Measurements from ENCODE around the gene LTO1. TPM values are rescaled to one million over a fixed set of nuclear protein-coding genes. Genes with fewer than 3 reads are reported as not detected.

Gene LTO1
- total RNA-seq, 3 donors from 2014 or later = 22.2 to 24.5 (median 22.8) TPM

DNA sequence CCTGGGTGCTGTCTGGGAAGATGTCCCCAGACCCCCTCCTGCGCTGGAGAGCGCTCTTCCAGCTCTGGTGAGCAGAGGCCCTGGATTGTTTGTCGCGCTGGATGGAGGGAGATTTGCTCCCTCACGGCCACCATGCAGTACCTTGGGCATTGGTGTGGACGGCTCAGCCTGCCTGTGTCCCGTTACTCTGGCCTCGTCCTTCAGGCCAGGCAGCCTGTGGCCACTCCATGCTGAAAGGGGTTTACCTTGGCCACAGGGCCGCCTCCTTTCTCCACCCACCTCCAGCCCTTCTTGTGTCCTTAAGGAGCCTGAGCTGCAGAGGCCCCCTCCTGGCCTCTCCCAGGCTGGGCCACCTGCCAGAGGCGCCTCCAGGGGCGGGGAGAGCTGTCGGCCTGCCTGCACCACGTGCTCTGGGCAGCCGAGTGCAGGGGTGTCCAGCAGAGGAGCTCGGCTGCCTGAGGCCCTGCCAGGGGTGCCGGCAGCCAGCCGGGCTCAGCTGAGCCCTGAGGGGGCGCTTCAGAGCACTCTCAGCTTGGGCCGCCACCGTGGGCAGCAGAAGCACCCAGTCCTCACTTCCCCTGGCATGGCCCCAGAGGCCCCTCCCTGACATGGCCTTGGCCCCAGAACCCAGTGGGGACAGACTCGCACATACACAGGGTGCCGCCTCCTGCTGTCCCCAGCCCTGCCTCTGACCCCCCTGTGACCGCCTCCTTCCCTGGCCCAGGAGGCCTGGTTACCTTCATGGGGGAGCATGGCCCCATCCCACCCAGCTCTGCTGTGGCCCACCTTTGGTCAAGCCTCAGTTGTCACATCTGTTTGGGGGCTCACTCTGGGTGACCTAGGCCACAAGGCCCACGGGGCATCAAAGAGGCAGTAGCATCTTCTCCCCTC lies 30.8 kb downstream of the LTO1 start:
- no peak for ATAC-seq
- peaks cover 1% of the 10 kb centered on the region for H3K36me3 Mint-ChIP-seq (ENCODE audit: insufficient read depth)
- peaks cover 16% of the 10 kb centered on the region for H3K27me3 Mint-ChIP-seq (ENCODE audit: low read depth)
- no peaks in the 10 kb centered on the region for H3K9me3 Mint-ChIP-seq
- no peak for DNase-seq
- peak overlapping the region; percentile 50 for H3K4me3 Mint-ChIP-seq
- H3K4me1 Mint-ChIP-seq (ENCODE audit: low read depth) = peaks cover 17% of the 10 kb centered on the region

DNA sequence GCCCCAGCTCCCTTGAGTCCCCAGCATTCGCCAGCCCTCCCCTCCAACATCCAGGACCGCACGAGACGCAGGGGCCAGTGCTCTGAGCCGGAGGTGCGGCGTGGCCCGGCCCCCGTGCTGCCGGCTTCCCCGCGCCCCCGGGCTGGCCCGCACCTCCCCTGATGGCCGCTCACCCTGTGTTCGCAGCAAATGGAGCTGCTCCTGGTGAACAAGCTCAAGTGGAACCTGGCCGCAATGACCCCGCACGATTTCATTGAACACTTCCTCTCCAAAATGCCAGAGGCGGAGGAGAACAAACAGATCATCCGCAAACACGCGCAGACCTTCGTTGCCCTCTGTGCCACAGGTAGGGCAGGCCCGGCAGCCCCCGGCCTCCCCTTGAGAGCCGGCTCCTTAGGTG lies 31.5 kb downstream of the LTO1 start:
- DNase-seq (no peak), ATAC-seq (no peak)
- H3K4me1 Mint-ChIP-seq (ENCODE audit: low read depth) = peaks cover 18% of the 10 kb centered on the region
- peak overlapping the region; percentile 66 for H3K4me3 Mint-ChIP-seq
- peaks cover 18% of the 10 kb centered on the region for H3K27me3 Mint-ChIP-seq (ENCODE audit: low read depth)
- H3K36me3 Mint-ChIP-seq (ENCODE audit: insufficient read depth) = no peaks in the 10 kb centered on the region
- H3K9me3 Mint-ChIP-seq = no peaks in the 10 kb centered on the region

DNA sequence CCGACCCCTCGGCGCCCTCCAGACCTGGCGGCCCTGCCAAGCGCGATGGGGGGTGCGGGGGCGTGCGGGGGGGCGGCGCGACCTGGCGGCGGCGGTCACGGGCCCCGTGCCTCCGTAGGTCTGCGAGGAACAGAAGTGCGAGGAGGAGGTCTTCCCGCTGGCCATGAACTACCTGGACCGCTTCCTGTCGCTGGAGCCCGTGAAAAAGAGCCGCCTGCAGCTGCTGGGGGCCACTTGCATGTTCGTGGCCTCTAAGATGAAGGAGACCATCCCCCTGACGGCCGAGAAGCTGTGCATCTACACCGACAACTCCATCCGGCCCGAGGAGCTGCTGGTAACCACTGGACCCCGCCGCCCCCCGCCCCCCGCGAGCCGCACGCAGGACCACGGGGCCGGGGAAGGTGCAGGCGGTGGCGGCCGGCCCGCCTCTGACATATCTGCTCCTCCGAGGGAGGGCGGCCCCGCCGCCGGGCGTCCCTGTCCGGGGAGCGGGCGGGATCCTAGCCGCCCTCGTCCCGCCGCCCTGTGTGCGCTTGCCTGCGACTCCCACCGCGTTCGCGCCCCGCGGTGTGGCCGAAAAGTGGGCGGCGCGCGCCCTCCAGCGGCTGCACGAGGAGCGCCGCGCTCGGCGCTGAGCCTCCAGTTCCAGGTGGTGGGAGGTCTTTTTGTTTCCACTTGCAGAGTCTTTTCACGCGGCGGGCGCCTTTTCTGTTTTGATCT lies 32.1 kb downstream of the LTO1 start:
- Mint-ChIP-seq H3K4me3 (peak overlapping the region; percentile 79), H3K9me3 (no peaks in the 10 kb centered on the region), H3K27me3 (ENCODE audit: low read depth) (peaks cover 22% of the 10 kb centered on the region), H3K4me1 (ENCODE audit: low read depth) (peaks cover 22% of the 10 kb centered on the region), H3K36me3 (ENCODE audit: insufficient read depth) (no peaks in the 10 kb centered on the region)
- DNase-seq (peak; percentile 78), ATAC-seq (peak; percentile 85)

DNA sequence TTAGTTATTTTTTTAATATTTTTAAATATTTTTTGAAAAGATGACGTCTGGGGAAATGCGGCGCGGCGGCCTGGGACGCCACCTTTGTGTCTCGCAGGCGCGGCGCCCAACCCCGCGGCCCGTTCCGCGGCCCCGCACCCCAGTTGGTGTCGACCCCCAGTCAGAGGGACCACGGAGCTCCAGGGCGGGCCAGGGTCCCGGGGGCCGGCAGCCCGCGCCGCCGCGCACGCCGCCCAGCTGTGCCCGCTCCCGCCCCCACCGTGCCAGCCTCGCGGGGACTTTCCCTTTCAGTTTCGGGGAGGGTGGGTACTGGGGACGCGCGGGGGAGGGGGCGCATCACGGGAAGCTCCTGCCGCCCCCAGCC lies 32.6 kb downstream of the LTO1 start:
- Mint-ChIP-seq H3K4me3 (no peak overlapping the region), H3K36me3 (ENCODE audit: insufficient read depth) (no peaks in the 10 kb centered on the region), H3K9me3 (no peaks in the 10 kb centered on the region), H3K27me3 (ENCODE audit: low read depth) (peaks cover 27% of the 10 kb centered on the region), H3K4me1 (ENCODE audit: low read depth) (peaks cover 26% of the 10 kb centered on the region)
- peak; percentile 37 to 43 for ATAC-seq
- peak; percentile 61 for DNase-seq

DNA sequence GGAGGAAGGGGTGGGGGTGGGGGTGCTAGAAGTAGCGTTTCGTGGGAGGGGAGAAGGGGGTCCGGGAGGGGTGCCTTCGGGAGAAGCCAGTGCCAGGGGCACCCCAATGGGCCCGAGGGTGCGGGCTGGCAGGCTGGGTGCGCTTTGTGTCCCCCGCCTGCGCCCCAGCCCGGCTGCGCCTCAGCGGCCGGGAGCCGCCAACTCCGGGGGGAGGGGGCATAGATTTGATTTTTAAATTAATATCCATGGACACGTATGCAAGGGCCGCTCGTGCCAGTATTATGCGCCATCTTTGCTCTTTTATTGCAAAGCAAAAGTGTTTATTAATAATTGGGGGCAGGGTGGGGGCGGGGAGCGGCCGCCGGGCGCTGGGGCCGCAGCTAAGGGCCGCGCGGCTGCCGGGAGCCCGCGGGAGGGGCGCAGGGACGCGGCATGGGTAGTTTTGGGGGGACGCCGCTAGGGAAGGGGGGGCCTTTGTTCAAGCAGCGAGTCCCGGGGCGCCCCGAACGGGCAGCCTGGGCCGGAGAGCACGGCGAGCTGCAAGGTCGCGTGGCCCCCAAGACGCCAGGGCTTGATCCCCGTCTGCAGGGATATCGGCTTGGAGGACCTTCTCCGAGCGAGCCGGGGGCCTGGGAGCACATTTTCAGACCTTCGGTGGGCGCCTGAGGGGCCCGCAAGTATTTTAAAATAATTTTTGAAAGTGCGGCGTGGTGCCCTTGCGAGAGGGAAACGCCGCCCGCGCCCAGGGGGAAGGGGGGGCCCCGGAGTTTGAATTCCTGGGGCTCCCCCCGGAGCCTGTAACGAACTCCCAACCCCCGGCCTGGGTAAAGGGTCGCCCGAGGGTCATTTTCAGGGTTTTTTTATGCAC lies 33.2 kb downstream of the LTO1 start:
- no peak for ATAC-seq
- H3K9me3 Mint-ChIP-seq = no peaks in the 10 kb centered on the region

DNA sequence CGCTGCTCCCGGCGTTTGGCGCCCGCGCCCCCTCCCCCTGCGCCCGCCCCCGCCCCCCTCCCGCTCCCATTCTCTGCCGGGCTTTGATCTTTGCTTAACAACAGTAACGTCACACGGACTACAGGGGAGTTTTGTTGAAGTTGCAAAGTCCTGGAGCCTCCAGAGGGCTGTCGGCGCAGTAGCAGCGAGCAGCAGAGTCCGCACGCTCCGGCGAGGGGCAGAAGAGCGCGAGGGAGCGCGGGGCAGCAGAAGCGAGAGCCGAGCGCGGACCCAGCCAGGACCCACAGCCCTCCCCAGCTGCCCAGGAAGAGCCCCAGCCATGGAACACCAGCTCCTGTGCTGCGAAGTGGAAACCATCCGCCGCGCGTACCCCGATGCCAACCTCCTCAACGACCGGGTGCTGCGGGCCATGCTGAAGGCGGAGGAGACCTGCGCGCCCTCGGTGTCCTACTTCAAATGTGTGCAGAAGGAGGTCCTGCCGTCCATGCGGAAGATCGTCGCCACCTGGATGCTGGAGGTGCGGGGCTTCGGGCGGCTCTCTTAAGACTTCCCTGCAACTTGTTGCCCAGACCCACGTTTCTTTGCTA lies 34.1 kb downstream of the LTO1 start, which contains the start of gene CCND1:
CCND1 (plus strand) TSS at position 162 of the 587 bp plus-strand sequence; CDS start at position 320, 158 bp downstream.
- no peaks in the 10 kb centered on the region for H3K36me3 Mint-ChIP-seq (ENCODE audit: insufficient read depth)
- ATAC-seq = peak; percentile 46 to 48
- peaks cover 37% of the 10 kb centered on the region for H3K27me3 Mint-ChIP-seq (ENCODE audit: low read depth)

More for the DNA sequence above, 33.2 kb downstream of the LTO1 start:
- peak overlapping the region; percentile 77 for H3K4me3 Mint-ChIP-seq
- no peaks in the 10 kb centered on the region for H3K36me3 Mint-ChIP-seq (ENCODE audit: insufficient read depth)
- H3K27me3 Mint-ChIP-seq (ENCODE audit: low read depth) = peaks cover 30% of the 10 kb centered on the region
- peaks cover 29% of the 10 kb centered on the region for H3K4me1 Mint-ChIP-seq (ENCODE audit: low read depth)
- no peak for DNase-seq

DNA sequence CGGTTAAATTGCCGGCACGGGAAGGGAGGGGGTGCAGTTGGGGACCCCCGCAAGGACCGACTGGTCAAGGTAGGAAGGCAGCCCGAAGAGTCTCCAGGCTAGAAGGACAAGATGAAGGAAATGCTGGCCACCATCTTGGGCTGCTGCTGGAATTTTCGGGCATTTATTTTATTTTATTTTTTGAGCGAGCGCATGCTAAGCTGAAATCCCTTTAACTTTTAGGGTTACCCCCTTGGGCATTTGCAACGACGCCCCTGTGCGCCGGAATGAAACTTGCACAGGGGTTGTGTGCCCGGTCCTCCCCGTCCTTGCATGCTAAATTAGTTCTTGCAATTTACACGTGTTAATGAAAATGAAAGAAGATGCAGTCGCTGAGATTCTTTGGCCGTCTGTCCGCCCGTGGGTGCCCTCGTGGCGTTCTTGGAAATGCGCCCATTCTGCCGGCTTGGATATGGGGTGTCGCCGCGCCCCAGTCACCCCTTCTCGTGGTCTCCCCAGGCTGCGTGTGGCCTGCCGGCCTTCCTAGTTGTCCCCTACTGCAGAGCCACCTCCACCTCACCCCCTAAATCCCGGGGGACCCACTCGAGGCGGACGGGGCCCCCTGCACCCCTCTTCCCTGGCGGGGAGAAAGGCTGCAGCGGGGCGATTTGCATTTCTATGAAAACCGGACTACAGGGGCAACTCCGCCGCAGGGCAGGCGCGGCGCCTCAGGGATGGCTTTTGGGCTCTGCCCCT lies 34.7 kb downstream of the LTO1 start:
- Mint-ChIP-seq H3K4me3 (peak overlapping the region; percentile 64), H3K36me3 (ENCODE audit: insufficient read depth) (no peaks in the 10 kb centered on the region), H3K9me3 (no peaks in the 10 kb centered on the region), H3K27me3 (ENCODE audit: low read depth) (peaks cover 43% of the 10 kb centered on the region), H3K4me1 (ENCODE audit: low read depth) (peaks cover 31% of the 10 kb centered on the region)
- ATAC-seq = no peak
- DNase-seq = no peak

More for the DNA sequence above, 34.1 kb downstream of the LTO1 start, which contains the start of gene CCND1:
- H3K4me1 Mint-ChIP-seq (ENCODE audit: low read depth) = peaks cover 31% of the 10 kb centered on the region
- DNase-seq = peak; percentile 32
- H3K9me3 Mint-ChIP-seq = no peaks in the 10 kb centered on the region
- peak within 1 kb of the TSS; percentile 77 for H3K4me3 Mint-ChIP-seq

DNA sequence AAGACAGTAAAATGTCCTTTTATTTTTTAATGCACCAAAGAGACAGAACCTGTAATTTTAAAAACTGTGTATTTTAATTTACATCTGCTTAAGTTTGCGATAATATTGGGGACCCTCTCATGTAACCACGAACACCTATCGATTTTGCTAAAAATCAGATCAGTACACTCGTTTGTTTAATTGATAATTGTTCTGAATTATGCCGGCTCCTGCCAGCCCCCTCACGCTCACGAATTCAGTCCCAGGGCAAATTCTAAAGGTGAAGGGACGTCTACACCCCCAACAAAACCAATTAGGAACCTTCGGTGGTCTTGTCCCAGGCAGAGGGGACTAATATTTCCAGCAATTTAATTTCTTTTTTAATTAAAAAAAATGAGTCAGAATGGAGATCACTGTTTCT lies 35.3 kb downstream of the LTO1 start:
- H3K4me1 Mint-ChIP-seq (ENCODE audit: low read depth) = peaks cover 31% of the 10 kb centered on the region
- peak overlapping the region; percentile 64 for H3K4me3 Mint-ChIP-seq
- H3K36me3 Mint-ChIP-seq (ENCODE audit: insufficient read depth) = no peaks in the 10 kb centered on the region
- peaks cover 47% of the 10 kb centered on the region for H3K27me3 Mint-ChIP-seq (ENCODE audit: low read depth)
- H3K9me3 Mint-ChIP-seq = no peaks in the 10 kb centered on the region
- no peak for DNase-seq
- ATAC-seq = no peak

DNA sequence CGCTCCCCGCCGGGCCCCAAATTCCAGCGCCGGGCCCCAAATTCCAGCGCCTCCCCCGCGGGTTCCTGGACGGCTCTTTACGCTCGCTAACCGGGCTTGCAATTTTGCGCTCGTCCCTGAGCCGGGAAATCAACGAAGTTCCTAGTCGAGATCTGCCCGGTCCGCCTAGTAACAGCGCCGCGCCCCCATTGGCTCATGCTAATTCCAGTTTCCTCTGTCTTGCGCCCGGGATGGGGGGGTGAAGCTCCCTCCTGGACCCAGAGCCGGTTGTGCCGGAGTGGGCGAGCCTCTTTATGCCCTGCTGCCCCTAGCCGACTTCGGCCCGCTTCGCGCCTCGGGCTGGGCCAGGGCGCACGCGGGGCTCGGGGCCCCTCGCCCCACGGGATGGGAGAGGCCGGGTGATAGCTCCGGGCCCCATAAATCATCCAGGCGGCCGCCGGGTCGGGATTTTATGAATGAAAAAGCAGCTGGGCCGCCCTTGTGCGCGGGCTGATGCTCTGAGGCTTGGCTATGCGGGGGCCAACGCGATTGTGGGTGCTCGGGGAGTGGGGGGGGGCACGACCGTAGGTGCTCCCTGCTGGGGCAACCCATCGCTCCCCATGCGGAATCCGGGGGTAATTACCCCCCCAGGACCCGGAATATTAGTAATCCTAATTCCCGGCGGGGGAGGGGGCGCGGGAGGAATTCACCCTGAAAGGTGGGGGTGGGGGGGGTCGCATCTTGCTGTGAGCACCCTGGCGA lies 36.0 kb downstream of the LTO1 start:
- Mint-ChIP-seq H3K9me3 (no peaks in the 10 kb centered on the region), H3K27me3 (ENCODE audit: low read depth) (peaks cover 50% of the 10 kb centered on the region), H3K4me1 (ENCODE audit: low read depth) (peaks cover 31% of the 10 kb centered on the region), H3K4me3 (no peak overlapping the region), H3K36me3 (ENCODE audit: insufficient read depth) (no peaks in the 10 kb centered on the region)
- DNase-seq (no peak), ATAC-seq (no peak)

DNA sequence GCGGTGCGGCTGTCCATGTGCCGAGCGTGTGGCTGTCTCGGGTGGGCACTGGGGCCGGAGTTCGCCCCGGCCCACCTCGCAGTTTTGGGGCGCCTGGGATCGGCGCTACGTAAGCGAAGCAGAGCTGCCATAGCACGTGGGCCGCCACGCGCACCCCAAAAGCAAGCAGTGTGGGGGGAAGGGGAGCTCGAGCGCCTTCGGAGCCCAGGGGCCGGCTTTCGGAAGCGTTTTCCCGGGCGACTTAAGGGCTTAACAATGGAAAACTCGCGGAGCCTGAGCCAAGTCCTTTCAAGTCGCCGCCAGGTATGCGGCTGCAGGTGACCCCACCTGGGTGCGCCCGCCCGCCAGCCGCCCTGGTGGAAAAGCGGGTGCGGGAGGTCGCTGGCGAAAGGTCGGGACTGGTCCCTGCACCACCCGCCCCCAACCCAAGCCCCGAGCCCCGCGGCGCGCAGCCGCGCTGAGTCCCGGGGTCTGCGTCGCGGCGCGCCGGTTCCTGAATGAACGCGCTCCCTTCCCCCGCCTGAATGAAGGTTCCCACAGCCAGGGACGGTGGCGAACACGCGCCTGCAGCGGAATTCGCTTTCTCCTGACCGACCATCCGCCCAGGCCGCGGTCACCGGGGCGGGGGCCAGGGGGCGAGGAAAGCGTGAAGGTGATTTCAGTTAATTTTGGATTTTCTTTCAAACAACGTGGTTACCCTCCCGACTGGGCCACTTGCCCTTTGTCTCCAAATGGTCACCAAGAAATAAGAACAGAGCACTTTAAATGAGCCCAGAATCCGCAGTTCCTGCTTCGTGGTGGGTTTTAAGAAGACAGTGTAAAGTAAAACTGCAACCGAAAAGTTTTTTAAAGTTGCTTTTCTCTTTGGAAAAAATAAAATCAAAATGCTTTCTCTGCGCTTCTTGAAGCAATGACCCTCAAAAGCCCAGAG lies 36.9 kb downstream of the LTO1 start:
- ATAC-seq = no peak
- peak overlapping the region; percentile 47 for H3K4me3 Mint-ChIP-seq
- DNase-seq = no peak
- no peaks in the 10 kb centered on the region for H3K36me3 Mint-ChIP-seq (ENCODE audit: insufficient read depth)
- no peaks in the 10 kb centered on the region for H3K9me3 Mint-ChIP-seq
- H3K4me1 Mint-ChIP-seq (ENCODE audit: low read depth) = peaks cover 27% of the 10 kb centered on the region
- H3K27me3 Mint-ChIP-seq (ENCODE audit: low read depth) = peaks cover 50% of the 10 kb centered on the region

DNA sequence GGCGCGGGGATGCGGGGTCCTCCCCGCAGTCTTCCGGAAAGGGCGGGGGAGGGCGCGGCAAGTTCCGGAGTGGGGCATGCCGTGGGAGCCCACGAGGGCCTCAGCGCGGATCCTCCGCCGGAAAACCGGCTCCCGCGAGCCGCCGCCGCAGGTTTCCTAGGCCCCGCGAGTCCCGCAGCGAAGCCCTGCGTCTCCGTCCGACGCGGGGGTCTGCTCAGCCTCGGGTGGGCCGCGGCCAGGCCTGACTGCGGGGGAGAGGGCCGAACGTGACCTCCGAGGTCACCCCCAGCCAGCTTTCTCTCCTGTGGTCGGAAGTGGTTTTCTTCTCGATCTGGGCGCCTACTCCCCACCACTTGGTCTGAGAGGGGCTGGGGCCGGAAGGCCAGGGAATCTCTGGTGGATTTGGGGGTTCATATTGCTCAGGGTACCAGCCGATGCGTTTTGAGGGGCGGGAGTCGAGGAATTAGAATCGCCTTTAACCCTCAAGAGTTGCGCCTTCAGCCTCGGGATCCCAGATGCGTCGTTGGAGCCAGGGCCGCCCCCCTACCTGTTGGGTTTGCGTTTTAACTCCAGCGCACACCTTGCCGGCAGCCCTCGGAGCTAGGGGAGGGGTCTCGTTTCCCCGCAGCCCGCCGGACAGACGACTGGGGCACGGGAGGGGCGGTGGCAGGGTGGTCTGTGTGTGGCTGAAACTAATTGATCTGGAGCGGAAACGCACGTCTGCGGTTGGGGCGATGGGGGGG lies 37.8 kb downstream of the LTO1 start:
- no peaks in the 10 kb centered on the region for H3K36me3 Mint-ChIP-seq (ENCODE audit: insufficient read depth)
- no peaks in the 10 kb centered on the region for H3K9me3 Mint-ChIP-seq
- peaks cover 50% of the 10 kb centered on the region for H3K27me3 Mint-ChIP-seq (ENCODE audit: low read depth)
- no peak overlapping the region for H3K4me3 Mint-ChIP-seq
- peaks cover 27% of the 10 kb centered on the region for H3K4me1 Mint-ChIP-seq (ENCODE audit: low read depth)
- DNase-seq (no peak), ATAC-seq (no peak)
